Activated gamma-delta T cell treated with Interleukin-2 at 50 U/mL for 16 hours (primary cell): ENCODE data around the gene CFAP65.

Source experiments
- DNase-seq: peaks from one replicate; pipeline ENCODE4 v3.0.0-alpha.2; 2020

CFAP65 gene

DNA sequence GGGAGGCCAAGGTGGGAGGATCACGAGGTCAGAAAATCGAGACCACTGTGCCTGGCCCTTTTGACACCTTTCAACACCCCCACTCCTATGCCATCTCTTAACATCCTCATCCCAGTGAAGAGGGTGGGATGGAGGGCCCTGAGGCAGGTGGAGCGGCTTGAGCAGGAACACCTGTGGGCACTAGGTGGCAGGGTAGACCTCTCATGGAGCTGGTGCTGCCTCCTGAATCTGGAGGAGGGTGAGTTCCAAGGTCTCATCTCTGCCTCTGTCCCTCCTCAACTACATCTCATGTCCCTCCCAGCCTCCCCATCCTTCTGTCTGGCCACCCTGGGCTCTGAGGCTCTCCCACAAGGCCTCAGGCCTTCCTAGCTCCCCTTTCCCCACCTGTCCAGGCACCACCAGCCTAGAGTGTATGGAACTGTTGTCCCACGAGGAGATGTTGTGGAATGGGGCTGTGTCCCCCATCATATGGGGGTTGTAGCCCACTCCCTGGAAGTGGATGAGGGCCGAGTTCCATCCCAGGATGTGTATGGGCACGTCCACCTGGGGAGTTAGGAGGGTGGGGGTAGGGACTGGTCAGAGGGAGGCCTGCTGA is 31.1 kb downstream of the CFAP65 start:
- no peak for DNase-seq

DNA sequence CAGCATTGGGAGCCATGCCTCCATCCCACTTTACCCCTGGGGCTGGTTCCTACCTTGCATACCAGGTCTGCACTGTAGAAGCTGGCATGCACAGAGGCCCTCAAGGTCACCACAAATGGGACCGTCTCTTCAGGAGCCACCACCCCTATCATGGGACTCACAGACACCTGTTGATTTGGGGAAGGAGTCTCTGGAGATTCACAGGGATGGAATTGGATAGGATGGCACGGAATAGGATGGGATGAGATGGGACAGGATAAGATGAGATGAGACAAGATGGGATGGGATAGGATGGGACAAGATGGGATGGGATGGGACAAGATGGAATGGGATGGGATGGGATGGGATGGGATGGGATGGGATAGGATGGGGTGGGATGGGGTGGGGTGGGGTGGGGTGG is 32.0 kb downstream of the CFAP65 start:
- no peak for DNase-seq

- DNase-seq: no peak
Observed at GRCh38 chr2:219003979-219004378, 37.3 kb downstream of the CFAP65 start.

DNA sequence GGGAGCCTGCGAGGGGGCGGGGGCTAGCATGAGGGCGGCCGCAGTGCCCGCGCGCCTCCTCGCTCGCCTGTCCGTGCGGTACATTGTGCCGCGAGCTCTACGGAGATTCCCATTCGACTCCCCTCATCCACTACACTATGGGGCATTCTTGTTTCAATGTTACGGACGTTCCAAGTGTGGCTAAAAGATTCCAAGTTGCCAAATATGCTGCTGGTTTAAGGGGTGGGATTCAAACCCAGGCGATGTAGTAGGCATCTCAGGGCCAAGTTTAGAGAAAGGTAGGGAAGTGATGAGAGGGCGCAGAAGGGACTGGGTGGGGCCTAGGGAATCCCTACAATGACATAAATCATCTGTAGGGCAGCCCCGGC is 38.1 kb downstream of the CFAP65 start:
- DNase-seq: no peak

DNA sequence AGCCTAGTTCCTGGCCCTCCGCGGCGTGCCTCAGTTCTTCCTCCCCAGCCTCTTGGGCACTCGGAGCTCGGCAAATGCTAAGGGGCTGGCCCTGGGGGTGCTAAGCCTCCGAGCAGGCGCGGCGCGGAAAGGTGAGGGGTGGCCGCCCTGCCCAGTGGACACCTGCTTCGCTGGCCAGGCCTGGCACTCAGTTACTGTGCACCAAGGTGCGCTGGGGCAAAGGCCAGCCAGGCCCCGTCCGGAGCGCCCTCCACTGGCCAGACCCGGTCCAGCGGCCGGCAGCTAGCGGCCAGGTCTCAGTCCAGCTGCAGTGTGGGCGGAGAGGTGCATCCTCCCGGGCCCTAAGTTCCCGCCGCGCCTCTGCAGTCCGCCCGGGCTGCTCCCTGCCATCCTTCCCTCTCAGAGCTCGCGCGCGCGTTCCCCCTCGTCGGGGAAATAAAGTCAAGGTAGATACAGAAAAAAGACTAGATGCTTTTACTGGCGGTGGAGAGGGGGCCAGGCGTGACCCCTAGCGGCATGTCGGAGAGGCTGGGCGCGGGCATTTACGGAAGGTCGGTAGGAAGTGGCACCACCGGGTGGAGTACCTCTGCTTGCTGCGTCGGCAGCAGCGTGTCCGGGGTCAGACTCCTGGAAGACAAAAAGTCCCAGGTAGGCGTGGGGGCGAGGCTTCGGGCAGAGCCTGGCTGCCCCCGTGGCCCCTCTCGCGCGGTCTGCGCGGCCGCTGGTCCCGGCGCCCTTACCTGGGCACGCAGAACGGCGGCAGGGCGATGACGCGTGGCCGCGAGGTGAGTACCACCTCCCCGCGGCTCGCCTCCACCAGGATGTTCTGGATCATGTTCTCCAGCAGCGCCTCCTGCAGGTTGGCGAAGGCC is 38.7 kb downstream of the CFAP65 start:
- peak; percentile 16 for DNase-seq

DNA sequence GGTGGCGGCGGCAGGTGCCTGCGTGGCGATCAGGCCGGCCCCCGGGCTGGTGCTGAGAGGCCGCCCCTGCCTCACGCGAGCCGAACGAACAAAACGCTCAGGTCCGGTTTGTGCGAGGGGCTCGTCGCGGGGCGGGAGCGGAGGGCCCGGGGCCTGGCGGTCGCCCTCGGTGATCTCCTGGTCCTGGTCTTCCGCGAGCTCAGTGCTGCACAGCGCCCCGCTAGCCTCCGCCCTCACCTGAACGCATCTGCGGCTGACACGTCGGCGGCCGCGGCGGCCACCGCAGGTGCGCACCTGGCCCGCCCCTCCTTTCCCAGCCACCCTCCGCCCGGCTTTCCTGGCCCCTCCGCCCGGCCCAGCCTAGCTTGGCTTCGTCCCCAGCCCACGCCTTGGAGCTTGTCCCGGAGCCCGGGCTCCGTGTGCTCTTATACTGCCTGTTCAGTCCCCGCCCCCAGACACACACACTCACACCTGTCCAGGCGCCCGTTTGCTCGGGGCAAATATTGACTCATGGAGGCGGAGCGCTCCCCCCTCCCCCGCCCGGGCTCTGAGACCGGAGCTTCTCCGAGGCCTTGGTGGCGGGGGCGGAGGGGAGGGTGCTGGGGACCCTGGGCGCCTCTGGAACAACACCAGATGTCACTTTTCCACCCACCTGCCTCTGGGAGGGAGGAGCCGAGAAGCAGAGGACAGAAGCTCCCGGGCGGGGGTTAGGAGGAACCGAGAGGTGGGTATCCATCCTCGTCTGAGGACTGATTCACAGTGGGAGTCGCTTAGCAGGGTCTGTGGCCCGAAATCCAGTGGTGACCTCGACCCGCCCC is 39.5 kb downstream of the CFAP65 start:
- DNase-seq: no peak

DNA sequence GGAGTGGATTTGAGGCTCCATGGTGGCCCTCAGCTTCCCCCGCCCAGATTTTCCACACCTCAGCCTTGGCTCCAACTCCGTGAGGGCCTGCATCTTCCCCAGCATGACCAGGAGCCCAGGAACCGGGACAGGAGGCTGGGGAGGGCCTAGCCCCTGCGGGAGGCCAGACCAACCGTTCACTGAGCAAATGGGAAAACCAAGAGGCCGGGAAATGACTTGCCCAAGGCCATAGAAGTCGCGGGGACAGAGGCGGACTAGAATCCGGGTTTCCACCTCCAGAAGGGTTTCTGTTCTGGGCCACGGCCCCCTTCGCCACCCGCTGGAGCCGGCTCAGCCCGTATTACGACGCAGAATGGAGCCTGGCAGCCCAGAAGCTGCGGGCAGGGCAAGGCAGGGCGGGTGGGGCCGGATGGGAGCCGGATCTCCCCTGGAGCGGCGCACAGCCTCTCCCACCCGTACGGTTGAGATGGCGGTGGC is 40.2 kb downstream of the CFAP65 start:
- DNase-seq: no peak

GRCh38 chr2:219000569-219000960 is 40.8 kb downstream of the CFAP65 start:
- DNase-seq: no peak

GRCh38 chr2:218999881-219000568 is 41.3 kb downstream of the CFAP65 start:
- no peak for DNase-seq

- no peak for DNase-seq
Observed at GRCh38 chr2:218999021-218999880, 42.1 kb downstream of the CFAP65 start.

- DNase-seq: no peak
Observed at GRCh38 chr2:218998414-218999002, 42.8 kb downstream of the CFAP65 start.

DNA sequence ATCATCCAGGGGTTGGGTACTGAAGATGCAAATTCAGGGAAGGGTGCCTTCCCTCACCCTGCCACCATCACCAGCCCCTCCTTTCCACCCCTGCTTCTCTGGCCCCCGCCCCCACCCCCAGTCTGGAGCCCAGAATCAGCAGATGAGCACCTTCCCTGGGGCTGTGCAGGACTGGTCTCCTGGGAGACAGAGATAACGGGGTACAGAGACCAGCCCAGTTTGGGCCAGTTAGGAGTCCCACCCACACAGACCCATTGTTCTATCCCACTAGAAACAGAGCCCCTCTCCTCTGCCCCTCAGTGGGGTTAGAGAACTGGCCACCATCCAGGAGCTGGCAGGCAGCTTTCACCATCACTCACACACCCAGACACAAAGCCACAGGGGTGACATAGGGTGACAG is 43.6 kb downstream of the CFAP65 start:
- DNase-seq: no peak

- no peak for DNase-seq
Observed at GRCh38 chr2:218996937-218997336, 44.4 kb downstream of the CFAP65 start.

DNA sequence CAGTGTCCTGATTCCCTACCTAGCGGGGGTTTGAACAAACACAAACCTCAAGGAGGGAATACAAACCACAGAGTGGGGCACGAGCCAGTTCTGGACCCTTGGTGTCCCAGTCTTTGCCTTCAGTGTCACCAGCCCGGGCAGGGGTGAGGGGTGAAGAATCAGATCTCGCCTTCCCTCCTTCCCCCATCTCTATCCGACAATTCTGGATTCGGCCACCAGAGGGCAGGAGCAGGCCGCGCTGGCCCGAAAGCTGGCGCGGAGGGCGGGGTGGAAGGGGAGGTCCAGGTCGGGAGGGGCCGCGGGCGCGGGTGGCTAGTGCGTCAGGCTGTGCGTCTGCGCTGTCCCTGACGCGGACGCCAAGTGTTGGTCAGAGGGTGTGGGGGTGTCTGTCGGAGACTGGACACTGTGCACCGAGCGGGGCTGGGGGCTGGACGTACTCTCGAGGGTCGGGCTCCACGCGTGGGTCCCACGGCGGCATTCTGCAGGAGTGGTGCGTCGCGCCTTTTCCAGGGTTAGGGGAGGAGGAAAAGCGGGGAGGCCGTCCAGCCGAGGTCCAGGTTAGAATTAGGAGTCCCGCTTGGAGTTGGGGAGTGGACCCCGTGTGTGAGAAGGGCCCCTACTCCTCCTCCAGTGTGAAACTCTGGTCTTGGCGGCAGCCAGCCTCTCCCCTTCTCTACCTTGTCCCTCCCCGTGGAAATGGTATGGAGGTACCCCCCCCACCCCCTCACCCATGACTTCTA is 45.2 kb downstream of the CFAP65 start:
- DNase-seq: peak; percentile 71

- DNase-seq: no peak
Observed at GRCh38 chr2:218995561-218995960, 45.8 kb downstream of the CFAP65 start.

GRCh38 chr2:218993345-218994315 is 47.7 kb downstream of the CFAP65 start, which contains the start of gene CRYBA2:
Gene CRYBA2, minus strand, starts transcription at chr2:218993422. Its CDS starts 246 bp downstream, at chr2:218993176.
- DNase-seq: no peak

GRCh38 chr2:218992703-218993344 is 48.5 kb downstream of the CFAP65 start:
- no peak for DNase-seq

DNA sequence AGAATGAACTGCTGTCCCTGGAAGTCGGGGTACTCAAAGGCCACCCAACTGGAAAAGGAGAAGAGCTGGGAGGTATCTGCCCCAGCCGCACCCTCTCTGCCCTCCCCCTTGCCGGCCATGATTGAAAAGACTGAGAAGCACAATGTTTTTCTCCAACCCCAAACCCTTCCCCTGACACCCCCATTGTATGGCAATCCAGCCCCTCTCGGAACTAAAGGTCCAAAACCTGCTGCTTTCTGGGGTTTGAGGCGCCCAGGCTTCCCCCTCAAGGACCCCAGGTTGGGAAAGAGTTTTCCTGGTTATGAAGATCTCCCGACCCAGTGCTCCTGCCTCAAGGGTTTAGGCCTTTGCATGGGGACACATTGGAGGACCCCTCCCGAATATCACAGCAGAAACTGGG is 49.1 kb downstream of the CFAP65 start:
- DNase-seq: no peak

GRCh38 chr2:218991674-218992168 is 49.6 kb downstream of the CFAP65 start:
- no peak for DNase-seq
